GM21717 (cell line): ENCODE results near the gene TFG.

ENCODE experiments used
- ATAC-seq: cut with Tn5 transposase; IDR thresholded peaks from one replicate; pipeline ENCODE4 v1.9.1; 2021; ENCODE audit warnings: mild to moderate bottlenecking, moderate library complexity; ENCODE audit not compliant: unreplicated experiment

The TFG gene

GRCh38 chr3:100753846-100754245, 44.6 kb downstream of the TFG start:
- ATAC-seq: no peak

DNA sequence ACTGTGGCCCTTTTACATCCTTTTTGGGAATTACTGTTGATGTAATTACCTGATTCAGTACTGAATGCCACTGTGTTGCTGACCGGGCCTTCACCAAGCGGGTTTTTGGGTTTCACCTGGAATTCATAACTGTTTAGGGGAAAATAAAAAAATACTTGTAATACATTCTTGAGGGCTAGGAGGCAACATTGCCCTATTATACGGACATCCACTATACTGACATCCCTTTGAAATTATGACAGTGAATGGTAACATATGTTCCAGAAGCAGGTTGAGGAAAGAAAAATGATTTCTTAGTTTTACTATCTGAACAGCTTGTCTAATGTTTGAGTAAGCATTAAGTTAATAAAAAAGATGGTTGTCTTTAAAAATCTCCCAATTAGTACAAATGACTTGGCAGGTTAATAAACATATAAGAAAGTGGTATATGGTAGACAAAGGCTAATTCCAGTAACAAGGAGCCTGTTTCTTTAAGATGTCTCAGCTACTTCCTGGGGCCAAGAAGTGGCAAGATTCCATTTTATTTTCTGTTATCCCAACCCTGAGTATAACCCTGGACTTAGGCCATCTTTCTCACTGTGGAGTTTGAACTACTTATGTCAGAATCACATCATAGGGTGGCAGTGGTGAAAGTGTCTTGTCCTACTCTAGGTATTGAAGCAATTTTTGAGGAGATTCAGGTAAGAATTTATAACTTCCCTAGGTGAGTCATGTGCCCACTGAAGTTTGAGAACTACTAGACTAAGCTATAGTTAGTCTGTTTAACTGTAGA, 45.5 kb downstream of the TFG start:
- ATAC-seq: no peak

GRCh38 chr3:100756441-100756840, 47.1 kb downstream of the TFG start:
- ATAC-seq: no peak

DNA sequence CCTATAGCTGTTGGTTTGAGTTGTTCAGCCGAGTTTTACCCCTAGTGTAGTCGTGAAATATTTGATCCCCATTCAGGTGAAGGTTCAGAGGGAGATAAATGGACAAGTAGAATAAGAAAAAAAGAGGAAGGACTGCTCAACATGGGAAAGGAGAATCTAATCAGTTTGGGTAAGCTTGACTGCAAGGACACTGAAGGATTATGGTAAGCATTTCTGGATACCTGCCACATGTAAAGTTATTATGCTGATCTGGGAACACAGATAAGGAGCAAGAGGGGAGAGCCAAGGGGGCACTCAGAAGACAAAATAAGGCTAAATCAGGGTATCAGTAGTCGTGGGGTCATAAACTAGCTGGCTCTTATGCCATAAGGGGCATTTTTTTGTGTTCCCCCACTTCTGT, 49.9 kb downstream of the TFG start:
- no peak for ATAC-seq

GRCh38 chr3:100759950-100760349, 50.7 kb downstream of the TFG start:
- no peak for ATAC-seq

DNA sequence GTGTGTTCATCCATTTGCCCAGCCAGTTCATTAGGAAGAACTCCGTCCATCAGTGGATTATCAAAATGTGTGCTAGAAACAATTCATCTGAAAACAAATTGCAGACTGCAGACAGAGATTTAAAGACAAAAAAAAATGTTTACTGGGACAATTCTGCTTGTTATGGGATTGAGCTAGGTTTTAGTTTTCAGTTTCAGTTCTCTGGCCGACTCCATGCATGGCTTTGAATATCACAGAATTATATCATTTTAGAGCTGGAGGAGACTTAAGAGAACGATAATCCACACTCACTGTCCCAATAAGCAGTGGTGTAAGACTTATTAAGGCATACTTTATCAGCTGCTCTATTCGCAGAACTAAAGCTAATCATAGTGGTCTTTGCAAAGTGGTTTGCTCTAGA, 51.1 kb downstream of the TFG start:
- no peak for ATAC-seq

DNA sequence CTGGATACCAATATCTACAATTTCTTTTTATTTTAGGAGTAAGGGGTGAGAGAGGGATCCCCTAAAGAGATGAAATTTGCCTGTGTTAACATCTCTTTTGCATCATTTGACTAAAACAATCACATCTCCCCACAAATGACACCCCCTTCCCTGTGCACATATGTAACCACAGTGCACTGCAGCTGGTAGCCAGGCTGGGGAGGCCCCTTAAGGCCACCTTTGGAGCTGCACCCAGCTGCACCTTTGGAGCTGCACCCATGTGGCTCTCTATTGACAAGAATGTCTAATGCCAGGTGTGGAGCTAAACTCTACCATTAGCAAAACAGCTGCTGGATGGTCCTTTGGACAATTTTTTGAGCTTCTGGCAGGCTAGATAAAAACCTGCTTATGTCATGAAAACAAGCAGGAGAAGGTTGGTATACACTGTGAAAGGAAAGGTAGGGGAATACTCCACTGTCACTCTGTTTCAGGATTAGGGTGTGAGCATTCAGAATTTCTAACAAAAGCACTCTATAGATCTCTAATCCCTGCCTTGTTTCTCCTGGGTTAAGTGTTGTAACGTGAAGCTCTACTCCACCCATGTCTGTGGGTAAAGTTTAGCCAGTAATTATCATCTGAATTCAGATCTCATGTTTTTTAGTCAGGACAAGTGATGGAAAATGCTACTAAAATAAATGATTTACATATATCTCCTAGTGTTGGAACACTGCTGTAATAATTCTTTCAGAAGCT, 52.1 kb downstream of the TFG start:
- peak; percentile 75 for ATAC-seq

DNA sequence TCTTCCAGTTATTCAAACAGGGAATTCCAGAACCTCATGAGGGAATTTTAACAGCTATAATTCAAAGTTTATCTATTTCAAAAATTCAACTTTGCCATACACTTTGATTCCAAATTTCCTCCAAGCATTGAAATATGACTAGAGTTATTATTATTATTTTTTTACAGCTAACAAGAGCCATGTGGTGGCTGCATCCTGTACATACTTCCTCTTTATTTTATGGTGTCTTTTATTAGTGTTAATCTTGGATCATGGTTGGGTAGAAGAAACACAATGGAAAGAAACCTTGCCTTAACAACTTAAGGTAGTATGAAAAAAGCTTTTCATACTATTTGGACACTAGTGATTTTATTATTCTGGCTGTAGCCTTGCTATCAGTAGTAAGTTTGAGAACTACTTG, 52.7 kb downstream of the TFG start:
- ATAC-seq: no peak

DNA sequence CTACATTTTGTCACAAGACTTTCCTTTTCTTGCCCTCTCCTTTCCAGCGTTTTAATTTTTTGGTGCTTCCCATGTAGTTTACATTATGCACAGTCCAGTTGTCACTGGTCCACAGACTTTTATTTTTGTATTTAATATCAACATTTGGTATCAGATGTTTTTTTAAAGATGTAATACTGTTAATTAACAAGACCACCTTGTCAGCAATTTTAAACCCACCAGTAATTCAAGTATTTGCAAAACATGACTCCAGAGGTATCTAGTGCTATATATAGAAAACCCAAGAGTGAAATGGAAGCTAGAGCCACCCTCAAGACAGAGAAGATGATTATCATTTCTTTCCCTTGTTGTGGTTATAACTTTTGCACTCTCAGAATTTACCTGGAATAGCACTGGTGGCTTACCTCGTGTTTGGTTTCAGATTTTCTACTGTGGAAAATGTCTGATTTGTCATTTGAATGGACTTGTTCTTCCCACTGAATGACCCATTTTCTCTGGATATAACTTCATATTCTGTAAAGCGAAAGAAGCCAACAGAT, 56.2 kb downstream of the TFG start:
- no peak for ATAC-seq

DNA sequence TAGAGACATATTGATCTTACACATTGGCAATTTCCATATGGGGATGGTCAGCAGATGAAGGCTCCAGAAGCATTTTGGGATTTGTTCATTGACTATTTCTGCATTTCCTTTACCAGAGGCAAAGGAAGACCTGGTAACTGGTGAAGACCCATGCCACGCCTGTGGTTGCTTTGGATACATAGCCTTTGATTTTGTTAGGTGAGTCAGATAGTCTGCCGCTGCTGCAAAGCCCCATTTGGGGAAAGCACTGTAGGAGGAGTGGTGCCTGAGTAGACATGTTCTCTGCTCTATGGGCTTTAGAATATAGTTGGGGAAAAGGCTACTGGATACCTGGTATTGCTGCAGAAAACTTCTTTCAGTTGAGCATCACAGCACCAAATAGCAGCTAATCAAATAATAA, 56.8 kb downstream of the TFG start:
- no peak for ATAC-seq

- no peak for ATAC-seq
Measured at GRCh38 chr3:100769693-100770092, 60.4 kb downstream of the TFG start.

DNA sequence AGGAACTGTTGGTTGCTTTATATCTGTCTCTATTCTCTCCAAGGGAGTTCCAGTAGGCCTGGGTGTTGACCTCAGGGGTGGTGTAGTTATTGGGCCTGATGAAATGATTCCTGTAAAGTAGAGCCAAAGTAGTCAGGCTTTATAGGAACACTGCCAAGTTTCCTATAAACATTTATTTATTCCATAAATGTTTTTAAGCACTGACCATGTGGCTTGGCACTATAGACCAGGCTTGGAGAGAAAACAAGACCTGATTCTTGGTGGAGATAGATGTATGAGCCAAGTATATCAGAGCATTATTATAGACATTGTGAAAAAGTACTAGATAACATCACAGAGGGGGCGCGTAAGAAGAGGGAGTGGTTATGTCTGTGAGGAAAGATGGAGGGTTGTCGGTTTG, 65.9 kb downstream of the TFG start:
- no peak for ATAC-seq

- ATAC-seq: no peak
Measured at GRCh38 chr3:100775669-100776068, 66.4 kb downstream of the TFG start.

DNA sequence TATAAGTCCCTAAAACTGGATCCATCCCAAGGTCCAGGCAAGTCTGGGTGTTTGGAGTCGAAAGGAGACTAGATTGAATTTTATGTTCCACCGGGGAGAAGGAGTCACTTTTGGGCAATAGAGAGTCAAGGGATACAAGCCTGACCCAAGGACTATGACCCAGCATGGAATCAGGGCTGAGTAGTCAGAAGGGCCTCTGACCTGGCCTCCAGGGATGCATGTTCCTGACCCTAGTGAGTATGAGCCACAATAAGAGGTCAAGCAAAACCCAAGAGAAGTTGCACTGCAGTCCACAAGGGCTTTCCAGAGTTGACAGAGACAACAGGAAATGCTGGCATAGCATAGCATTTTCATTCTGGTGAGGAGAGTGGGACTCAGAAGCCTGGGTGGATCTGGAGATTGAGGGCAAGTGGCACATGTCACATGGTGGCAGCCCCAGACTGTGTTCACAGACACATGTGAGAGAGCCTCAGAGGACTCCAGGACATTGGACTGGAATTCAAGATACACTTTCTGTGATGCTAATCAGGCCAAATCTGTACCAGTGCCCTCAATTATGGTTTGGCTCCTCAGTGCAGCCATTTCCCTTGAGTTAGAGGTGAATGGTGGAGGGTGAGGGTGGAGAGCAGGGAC, 66.9 kb downstream of the TFG start:
- no peak for ATAC-seq

DNA sequence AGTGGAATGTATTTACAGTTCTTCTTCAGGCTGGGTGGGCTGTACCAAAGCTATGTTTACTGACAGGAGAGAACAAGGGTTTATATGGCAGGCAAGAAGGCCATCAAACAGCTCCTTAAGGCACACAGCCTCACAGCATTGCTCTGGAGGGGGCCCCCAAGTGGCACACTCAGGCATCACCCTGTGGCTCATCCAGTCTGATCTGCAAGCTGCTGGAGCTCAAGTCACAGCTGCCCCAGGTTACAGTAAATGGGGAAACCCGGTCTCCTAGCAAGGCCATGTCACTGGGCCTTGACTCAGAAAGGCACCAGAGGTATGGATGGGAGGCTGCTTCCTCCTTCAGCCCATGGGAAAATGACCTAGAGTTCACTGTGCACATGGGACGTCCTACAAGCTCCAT, 67.5 kb downstream of the TFG start:
- no peak for ATAC-seq

DNA sequence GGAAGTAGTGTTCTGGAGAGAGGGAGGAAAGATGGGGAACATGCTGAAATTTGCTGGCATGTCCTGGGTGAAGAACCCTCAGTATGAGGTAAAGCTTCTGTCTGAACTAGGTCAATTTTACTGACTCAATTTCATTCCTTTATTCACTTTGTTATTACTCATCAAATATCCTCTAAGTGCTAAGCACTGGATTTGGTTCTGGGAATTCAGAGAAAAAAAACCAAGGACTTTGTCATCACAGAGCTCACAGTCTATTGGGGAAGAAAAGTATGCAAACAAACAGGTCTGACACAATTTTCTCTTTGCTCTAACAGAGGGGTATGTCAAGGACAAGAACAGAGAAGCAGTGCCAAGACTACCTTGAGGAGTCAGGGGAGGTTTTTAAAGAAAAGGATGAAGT, 68.0 kb downstream of the TFG start:
- no peak for ATAC-seq

DNA sequence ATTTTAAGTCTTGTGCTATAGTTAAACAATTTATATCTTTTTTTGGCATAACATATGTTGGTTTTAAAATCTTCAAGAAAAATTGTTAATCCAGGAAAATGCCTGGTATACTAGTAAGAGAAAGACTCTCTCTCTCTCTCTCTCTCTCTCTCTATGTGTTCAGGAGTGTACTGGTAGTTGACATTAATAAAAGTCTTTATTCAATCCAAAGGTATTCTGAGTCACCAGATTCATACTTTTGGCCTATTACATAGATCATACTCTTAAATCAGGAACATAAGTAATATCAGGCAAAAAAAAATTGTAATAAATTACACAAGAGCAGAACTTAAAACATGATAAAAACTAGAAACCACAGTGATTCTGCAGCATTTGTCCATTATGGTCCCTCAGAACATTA, 70.2 kb downstream of the TFG start:
- no peak for ATAC-seq

- no peak for ATAC-seq
Measured at GRCh38 chr3:100780071-100780622, 70.9 kb downstream of the TFG start.

- no peak for ATAC-seq
Measured at GRCh38 chr3:100781301-100781700, 72.0 kb downstream of the TFG start.

DNA sequence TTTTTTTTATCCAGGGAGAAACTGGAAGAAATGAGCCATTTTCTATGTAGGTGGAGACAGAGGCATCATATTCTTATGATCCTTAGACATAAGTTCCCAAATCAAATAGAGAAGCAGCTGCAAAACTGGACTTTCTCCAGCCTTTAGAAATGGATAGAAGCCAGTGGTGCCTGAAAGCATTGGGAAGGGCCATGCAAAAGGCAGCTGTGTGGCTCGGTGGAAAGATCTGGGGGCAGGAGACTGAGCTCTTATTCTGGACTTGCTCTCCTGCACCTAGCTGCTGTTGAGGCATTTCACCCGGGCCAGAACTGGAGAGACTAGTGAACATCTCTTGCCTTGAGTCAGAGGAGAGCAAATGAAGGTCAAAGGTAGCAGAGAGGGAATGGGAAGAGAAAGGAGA, 73.1 kb downstream of the TFG start:
- no peak for ATAC-seq

- ATAC-seq: no peak
Measured at GRCh38 chr3:100782906-100783305, 73.6 kb downstream of the TFG start.

DNA sequence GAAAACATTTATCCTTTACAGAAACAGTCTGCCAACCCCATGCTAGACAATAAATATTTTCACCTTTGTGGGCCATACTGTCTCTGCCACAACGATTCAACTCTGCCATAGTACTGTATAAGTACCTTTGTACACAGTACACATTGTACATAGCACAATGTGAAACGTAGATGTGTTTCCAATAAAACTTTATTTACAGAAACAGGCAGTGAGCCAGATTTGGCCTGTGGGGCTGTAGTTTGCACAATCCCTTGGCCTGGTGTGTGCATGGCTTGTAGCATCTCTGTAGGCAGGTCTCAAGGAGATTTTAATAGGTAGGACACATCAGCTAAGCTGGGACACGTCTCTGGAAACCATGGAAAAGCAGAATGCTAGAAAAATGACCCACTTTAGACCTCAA, 74.3 kb downstream of the TFG start:
- no peak for ATAC-seq
